Measurements from ENCODE around the gene NOC4L.

The NOC4L gene

DNA sequence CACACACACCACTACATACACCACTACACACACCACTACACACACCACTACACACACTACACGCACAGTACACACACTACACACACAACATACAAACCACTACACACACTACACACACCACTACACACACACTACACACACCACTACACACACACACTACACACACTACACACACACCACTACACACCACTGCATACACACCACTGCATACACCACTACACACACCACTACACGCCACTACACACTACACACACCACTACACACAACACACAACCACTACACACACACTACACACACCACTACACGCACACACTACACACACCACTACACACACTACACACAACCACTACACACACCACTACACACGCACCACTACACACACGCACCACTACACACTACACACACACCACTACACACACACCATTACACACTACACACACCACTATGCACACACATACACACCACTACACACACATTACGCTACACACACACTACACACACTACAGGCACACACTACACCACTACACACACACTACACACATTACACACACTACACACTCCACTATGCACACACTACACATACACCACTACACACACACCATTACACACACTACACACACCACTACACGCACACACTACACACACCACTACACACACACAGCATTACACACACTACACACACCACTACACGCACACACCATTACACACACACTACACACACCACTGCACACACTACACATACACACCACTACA, 12.5 kb downstream of the NOC4L start:
- no peak for DNase-seq (ENCODE audit: low read depth)

DNA sequence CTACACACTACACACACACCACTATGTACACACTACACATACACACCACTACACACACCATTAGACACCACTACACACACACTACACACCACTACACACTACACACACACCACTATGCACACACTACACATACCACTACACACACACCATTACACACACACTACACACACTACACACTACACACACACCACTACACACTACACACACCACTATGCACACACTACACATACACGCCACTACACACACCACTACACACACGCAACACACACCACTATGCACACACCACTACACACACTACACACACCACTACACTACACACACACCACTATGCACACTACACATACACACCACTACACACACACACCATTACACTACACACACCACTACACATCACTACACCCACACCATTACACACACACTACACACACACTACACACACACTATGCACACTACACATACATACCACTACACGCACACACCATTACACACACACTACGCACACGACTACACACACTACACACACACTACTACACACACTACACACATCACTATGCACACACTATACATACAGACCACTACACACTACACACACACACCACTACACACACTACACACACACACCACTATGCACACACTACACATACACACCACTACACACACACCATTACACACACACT, 13.6 kb downstream of the NOC4L start:
- DNase-seq (ENCODE audit: low read depth), result no peak

DNA sequence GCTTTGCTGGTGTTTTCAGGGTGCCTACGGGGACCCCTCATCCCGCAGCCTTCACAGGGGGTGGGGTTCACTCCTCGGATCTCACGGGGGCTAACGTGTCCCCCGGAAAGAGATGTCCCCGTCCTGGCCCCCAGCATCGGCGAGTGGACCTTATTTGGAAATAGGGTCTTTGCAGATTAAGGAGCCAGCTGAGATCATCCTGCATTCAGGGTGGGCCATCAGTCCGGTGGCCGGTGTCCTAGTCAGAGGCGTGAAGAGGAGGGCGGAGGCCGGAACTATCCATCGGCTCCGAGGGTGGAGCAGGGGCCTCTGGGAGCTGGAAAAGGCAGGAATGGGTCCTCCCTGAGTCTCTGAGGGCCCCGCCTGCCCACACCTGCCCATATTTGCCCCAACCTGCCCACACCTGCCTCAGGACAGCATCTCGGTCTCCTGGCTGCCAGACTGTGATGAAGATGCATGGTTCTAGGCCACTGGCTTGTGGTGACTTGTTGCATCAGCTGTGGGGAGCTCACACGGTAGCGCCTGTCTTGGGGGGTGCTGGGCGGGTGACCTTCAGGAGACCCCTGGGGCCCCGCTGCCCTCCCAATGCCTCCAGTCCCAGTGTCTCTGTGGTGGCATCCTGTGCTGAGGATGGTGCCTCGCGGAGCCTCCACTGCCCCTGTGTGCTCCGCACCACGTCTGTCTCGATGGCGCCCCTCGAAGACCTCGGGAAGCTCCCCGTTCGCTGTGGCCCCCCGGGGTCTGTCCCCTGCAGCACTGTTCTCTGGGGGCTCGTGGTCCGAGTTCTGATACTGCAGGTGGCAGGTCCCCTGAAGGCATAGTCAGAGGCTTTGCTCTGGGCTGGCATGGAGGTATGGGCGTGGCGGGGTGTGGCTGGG, 14.7 kb downstream of the NOC4L start:
- DNase-seq (ENCODE audit: low read depth), result no peak

DNA sequence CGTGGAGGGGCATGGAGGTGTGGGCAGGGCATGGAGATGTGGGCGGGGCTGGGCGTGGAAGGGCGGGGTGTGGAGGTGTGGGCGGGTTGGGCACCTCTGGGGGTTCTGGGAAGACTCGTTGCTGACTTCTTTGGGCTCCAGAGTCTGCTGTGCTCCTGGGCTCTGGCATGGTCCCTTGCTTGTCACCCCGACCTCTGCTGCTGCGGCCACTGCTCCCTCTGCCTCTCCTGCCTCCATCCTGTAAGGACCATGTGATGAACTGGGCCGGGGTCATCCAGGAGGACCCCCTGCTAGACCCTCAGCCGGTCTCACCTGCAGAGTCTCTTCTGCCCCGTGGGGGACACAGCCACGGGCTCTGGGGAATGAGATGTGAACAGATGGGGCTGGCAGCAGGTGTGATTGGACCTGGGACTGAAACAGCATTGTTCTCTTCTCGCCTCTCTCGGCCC, 15.3 kb downstream of the NOC4L start:
- no peak for DNase-seq (ENCODE audit: low read depth)

DNA sequence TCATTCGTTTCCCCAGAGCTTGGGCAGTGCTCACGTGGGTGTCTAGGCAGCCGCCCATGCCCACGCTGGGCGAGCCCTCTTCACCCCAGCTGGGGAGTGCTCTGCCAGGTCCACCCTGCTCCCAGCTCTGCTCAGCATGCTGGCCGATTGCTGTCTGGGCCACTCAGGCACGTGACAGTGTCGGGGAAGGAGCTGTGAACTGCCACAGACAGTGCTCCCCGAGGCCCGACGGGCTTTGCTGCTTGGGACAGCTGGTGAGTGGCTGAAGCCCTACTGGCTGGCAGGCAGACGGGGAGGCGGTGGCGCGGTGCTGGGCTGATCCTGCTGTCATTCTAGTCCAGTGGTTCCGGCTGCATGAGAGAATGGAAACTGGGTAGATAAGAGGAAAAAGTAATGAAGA, 15.8 kb downstream of the NOC4L start:
- DNase-seq (ENCODE audit: low read depth), result no peak

DNA sequence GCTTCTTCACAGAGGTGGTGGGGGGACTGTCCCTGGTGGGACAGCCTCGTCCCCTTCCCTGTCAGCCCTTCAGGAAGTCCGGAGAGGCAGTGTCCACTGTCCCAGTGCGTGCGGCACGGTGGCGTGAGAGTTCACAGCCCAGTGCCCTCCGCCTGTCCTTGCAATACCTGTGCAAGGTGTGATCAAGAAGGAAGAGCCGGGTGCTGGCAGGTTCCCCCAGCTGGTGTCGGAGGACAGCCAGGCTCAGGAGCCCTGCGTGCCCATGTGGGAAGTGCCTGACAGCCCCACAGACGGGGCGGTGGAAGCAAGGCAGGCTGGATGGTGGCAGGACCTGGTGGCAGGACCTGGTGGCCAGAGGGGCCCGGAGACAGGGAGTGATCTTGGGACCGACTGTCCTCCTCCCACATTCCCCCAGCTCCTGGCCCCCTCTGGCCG, 16.4 kb downstream of the NOC4L start:
- no peak for DNase-seq (ENCODE audit: low read depth)

DNA sequence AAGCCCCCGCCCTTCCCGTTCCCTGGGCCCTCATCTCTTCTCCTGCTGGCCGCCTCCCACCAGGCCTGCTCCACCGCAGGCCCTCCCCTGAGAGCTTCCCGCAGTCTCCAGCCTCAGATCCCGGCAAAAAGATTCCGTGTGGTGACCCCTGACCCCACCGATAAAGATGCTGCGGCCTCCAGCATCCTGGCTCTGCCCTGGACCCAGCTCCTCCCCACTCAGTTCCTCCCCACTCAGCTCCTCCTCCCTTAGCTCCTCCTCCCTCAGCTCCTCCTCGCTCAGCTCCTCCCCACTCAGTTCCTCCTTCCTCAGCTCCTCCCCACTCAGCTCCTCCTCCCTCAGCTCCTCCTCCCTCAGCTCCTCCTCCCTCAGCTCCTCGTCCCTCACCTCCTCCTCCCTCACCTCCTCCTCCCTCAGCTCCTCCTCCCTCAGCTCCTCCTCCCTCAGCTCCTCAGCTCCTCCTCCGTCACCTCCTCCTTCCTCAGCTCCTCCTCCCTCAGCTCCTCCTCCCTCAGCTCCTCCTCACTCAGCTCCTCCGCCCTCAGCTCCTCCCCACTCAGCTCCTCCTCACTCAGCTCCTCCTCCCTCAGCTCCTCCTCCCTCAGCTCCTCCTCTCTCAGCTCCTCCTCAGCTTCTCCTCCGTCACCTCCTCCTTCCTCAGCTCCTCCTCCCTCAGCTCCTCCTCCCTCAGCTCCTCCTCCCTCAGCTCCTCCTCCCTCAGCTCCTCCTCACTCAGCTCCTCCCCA, 17.0 kb downstream of the NOC4L start:
- no peak for DNase-seq (ENCODE audit: low read depth)

DNA sequence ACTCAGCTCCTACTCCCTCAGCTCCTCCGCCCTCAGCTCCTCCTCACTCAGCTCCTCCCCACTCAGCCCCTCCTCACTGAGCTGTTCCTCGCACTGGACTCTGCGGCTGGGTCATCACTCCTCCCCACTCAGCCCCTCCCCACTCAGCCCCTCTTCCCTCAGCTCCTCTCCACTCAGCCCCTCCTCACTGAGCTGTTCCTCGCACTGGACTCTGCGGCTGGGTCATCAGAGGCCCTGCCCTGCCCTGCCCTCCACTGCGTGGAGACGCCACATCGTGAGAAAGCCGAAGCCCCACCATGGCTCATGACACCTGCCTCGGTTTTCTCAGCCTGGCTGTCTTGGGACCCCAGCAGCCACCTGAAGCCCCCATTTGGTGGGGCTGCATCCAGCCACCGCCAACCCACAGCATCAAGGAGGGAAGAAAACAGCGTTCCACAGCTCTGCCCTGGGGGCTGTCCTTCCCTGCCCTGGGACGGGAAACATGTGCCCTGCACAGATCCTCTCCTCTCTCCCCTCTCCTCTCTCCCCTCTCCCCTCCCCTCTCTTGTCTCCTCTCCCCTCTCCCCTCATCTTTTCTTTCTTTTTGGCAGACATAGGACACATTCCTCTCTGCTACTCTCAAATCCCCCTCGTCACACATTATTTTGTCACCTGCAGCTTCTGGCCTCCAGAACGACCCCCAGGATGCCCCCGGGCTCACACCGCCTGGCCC, 17.7 kb downstream of the NOC4L start:
- DNase-seq (ENCODE audit: low read depth), result no peak

DNA sequence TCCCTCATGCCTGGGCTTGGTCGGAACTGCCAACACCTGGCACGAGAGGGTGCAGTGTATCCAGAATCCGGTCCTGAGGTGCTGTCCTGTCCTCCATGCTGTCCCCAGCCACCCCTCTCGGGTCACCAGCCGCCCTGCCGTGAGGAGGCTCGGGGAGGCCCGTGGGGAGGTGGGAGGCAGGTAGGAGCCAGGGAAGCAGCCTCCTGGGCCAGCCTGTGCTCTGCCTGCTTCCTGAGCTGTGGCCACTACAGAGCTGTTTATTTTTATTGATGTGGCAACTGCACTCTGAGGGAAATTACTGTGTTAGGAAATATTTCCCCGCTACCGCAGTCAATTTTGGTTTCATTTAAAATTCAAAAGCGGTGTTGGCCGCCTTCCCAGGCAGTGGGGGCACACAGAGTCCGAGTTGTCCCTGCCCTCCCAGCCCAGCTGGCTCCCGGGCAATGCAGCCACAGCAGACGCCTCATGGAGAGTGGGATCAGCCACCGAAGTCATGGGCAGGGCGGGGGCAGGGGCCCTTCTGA, 18.3 kb downstream of the NOC4L start:
- DNase-seq (ENCODE audit: low read depth), result no peak

DNA sequence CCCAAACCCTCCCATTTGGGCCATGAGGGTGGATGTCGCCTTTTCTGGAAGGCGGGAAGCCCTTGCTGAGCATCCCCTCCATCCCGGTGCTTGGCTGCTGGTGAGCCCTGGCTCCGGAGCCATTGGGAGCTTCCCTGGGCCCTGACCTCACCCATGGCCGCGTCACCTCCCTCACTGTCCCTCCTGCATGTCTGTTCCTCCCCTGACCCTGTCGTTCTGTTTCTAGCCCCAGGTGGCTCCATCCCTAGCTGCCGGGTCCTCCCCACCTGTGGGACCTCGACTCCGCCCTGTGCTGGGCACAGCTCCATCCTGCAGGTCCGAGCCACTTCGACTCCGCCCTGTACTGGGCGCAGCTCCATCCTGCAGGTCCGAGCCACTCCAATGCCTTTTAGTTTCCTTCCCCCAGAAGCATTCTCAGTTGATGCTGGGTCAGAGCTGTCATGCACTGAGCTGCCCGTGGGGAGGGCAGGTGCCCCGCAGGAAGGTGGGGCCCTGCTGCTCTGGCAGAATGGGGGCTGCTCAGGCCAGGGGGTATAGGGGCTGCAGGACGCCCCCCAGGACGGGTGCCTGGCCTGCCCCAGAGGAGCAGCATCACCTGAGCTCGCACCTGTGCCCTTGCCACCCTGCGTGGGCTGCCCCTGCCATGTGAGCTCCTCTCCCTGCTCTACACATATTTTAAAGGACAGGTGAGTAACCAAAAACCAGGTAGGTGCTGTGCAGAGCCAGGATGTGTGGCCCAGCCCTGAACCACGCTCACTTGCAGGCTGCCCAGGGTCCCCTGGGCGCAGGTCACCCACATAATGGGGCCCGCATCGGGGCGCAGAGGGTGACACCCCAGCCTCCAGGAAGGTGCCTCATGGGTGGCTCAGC, 19.0 kb downstream of the NOC4L start:
- no peak for DNase-seq (ENCODE audit: low read depth)

DNA sequence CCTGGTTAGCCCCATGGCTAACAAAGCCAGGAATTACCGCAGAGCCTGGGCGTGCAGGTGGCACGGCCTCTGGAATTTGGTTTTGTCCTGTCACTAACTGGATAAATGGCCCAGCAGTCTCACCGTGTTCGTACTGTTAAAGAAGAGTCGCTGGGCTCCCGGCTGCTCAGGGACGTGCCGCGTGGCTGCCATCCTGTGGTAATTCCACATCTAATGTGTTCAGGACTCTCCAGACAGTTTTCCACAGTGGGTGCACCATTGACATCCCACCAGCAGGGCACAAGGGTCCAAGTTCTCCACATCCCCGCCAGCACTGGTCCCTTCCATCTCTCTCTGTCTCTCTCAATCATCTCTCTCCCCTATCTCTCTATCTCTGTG, 19.6 kb downstream of the NOC4L start:
- no peak for DNase-seq (ENCODE audit: low read depth)

DNA sequence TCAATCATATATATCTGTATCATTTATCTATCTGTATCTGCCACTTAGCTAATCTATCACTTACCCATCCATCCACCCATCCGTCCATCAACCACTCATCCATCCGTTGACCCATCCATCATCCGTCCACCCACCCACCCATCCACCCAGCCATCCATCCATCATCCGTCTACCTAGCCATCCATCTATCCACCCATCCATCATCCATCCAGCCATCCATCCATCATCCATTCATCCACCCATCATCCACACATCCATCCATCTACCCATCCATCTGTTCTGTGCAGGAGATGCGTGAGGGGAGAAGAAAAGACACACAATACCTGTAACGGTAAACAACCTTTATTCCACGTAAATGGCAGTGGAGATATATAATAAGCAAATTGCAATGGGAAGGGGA, 20.2 kb downstream of the NOC4L start:
- DNase-seq (ENCODE audit: low read depth), result no peak

DNA sequence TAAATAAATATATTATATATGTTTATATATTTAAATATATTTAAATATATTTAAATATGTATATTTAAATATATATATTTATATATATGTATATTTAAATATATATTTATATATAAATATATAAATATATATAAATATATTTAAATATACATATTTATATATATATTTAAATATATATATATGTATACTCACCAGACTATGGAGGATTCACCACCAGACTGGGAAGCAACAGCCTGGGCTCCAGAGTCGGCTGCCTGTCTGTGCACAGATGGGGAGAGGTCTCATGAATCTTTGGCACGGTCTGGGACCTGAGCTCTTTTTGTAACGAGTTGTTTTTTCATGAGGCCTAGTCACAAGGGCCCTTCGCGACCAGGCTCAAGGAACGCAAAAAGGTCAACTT, 21.3 kb downstream of the NOC4L start:
- DNase-seq (ENCODE audit: low read depth), result no peak

DNA sequence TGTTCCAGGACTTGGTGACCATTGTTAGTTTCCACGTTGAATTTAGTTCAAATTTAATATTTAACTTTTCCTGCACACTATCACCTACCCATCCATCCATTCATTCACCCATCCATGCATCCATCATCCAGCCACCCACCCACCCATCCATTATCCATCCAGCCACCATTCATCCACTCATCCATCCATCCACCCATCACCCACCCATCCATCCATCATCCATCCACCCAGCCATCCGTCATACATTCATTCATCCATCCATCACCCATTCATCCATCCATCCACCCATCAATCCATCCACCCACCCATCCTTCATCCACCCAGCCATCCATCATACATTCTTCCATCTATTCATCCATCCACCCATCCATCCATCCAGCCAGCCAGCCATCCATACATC, 21.8 kb downstream of the NOC4L start:
- DNase-seq (ENCODE audit: low read depth), result no peak

DNA sequence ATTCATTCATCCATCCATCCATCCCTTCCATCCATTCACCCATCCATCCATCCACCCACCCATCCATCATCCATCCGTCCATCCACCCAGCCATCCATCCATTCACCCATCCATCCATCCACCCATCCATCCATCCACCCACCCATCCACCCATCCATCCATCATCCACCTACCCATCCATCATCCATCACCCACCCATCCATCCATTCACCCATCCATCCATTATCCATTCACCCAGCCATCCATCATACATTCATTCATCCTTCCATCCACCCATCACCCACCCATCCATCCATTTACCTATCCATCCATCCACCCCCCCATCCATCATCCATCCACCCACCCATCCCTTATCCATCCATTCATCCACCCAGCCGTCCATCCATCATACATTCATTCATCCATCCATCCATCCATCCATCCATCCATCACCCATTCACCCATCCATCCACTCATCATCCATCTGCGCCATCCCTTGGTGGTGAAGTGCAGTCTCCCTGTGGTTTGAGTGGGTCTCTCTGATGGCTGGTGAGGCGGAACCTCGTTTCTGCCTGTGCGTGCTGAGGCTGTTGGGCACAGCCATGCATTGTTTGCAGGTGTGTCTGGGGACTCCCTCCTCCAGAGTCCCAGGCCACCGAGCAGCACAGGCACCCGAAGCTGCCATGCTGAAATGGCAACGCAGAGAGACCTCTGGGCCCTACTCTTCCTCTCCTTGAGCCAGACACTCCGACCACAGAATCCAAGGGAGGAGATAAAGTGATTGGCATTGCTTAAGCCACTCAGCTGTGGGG, 22.7 kb downstream of the NOC4L start:
- no peak for DNase-seq (ENCODE audit: low read depth)

DNA sequence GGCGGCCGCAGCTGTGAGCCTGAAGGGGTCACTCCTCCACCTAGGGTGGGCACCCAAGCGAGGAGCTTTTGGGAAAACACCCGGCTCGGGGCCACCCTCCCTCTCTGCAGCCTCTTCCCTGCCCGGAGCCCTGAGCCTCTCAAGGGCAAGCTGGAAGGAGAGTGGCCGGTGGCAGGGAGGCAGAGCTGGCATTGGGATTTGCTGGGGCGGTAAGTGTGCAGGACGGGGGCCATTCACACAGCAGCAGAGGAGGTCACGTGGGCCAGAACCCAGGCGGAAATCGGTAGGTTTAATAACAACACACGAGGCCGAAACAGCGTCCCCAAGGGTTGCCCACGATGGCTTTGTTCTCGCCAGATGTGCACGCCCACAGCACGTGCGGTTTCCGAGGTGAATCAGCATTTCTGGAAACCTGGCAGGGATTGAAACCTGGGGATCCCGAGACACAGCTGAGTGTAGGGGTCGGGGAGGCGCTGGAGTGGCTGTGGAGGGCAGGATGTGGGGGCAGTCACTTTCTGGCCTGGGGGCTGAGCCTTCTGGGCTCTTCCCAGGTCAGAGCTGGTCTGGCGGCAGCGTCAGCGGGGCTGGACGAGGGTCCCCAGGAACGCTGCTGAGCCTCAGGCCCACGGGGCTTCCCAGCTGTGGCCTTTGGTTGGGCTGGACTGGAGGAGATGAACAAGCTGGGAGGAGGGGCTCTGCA, 23.5 kb downstream of the NOC4L start:
- no peak for DNase-seq (ENCODE audit: low read depth)

DNA sequence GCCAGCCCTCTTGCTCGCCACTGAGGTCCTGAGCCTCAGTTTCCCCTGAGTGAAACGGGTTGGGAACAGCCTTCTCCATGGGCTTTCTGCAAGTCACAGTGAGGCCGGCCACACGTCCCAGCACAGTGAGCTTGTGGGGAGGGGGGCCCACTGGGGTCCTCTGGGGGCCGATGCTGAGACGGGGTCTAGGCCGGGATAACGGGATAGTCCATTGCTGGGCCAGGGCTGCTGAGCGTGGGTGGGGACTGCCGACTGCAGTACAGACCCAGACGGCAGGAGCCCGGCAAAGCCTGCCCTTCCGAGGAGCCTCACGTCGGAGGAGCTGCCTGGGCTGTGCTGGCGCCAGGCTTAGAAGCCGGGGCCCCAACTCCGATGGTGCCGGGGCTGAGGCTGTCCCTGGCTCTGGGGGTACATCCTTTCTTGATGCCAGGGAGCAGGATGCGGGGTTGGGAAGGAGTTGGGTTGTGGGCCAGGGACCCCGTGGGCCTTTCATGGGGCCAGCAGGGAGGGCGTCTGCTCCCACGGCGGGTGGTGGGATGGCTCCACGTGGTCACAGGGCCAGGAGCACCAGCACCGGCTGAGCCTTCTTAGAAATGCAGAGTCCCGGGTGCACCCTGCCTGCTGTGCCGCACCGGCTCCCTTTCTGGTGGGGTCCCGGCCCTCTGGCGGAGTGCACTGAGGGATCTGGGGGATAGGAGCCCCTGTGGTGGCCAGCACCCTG, 24.2 kb downstream of the NOC4L start:
- no peak for DNase-seq (ENCODE audit: low read depth)

DNA sequence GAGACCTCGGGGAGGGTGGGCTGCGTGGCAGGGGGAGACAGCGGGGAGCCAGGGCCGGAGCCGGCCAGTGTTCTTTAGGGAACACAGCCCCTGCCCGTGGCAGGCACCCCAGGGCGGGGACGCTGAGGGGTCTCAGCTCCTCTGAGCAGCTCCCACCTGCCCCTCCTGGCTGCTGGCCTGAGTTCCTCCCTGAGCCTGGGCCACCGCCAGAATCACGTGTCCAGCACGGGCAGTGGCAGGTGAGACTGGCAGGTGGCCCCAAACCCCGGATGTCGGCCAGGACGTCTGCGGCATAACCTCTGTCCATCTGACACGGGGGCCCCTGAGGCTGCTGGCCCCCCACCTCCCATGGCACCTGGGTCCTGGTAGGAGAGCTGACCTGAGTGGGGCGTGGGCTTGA, 25.1 kb downstream of the NOC4L start:
- no peak for DNase-seq (ENCODE audit: low read depth)
